ENCODE results near the gene C1QL4. TPM values are rescaled to one million over a fixed set of nuclear protein-coding genes. Genes with fewer than 3 reads are reported as not detected.
A peak's percentile ranks its signal among the peaks of the same experiment; 100 is the strongest.

C1QL4 gene
- total and polyA plus RNA-seq, 2 of the 8 experiments (the other 6 are each of a cell fraction or from before 2014, with no cell fraction given), result 0.28 to 0.63 TPM

DNA sequence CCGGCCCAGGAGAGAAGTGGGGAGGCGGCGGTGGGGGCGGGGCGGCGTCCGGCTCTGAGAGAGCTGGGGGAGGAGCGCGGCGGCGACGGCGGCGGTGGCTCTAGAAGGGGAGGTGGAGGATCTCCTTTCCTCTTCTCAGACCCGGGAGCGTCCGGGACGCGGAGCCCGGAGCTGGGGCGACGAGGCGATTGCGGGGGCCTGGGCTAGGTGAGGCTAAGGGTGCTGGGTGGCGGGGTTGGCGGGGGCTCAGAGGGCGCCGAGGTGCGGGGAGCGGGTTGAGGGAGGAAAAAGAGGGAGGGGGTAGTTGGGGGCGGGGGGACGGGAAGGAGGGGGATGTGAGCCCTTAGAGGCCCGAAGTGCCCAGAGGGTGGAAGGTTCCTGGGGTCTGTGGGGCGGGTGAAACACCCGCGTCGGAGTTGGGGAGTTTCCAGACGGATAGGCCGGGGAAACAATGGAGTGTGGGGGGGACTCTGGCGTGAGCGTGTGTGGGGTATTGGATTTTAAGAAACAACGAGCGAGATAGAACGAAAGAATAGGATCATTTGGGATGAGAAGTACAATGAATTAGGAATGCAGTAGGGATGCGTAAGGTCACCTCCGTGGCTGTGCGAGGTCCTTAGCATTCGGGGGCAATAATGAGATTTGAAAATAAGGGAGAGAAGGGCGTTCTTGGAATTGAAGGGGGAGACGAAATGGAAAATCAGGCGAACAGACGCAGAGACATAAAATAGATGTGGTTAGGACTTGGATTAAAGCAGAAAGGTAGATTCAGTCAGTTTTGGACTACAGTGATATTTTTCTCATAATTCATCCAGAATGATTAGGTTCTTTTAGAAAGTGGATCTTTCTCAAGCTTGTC is 30.6 kb upstream of the C1QL4 start, which contains the start of gene SPATS2:
Gene SPATS2 (plus strand): TSS at position 82 of the 859 bp plus-strand sequence. CDS start 93,551 bp downstream, outside the sequence.
- ChIA-PET POLR2A (ENCODE audit: partially characterized antibody) (interaction anchor here (0.6 to 1.8 kb wide), 31 partner anchors 8 to 461 kb away, joined by 3 to 8 read pairs (median 4); partner anchors contain the start of genes DNAJC22, KCNH3, MCRS1 and NCKAP5L), CTCF (ENCODE audit: partially characterized antibody) (interaction anchor here (0.8 to 26.7 kb wide), 15 partner anchors 10 to 215 kb away, joined by 3 to 538 read pairs (median 4); partner anchors contain the start of gene DNAJC22)
- Histone ChIP-seq H4K91ac (replicated peaks; ENCODE audit: insufficient read length, low read length) (peak within 1 kb of the TSS; percentile 91), H4K20me1 (replicated peaks in 1 of 2; ENCODE audit: control insufficient read depth in 1 of 2, insufficient read depth in 2 of 2, low read length in 2 of 2) (no peaks in the 10 kb centered on the region), H3K36me3 (ENCODE audit: control insufficient read depth in 2 of 4, insufficient read depth in 4 of 4, low read length in 3 of 4) (no peaks in the 10 kb centered on the region), H2BK5ac (ENCODE audit: low read depth, low read length) (peak within 1 kb of the TSS; percentile 89), H3K4me1 (replicated peaks in 1 of 4; ENCODE audit: control insufficient read depth in 3 of 4, insufficient read depth in 4 of 4, low read length in 3 of 4) (peaks cover 0 to 8% (median 2%) of the 10 kb centered on the region in 4 experiments; a peak in 3 of 7 replicates), H2BK12ac (ENCODE audit: low read depth, low read length) (peak within 1 kb of the TSS; percentile 75; the same call in 1 of the 2 replicates), H3K9ac (replicated peaks in 1 of 4; ENCODE audit: extremely low read depth in 1 of 4, low read depth in 3 of 4, low read length in 3 of 4) (peak within 1 kb of the TSS; percentile 80 to 95 (median 88)), H2AK5ac (ENCODE audit: low read depth, low read length) (no peak within 1 kb of the TSS), H3K4ac (replicated peaks; ENCODE audit: insufficient read length, low read depth, low read length) (no peak within 1 kb of the TSS), H3K27ac (ENCODE audit: low read depth, low read length) (peak within 1 kb of the TSS; percentile 90), H3K14ac (ENCODE audit: insufficient read length) (no peak within 1 kb of the TSS), H3K56ac (replicated peaks; ENCODE audit: insufficient read length, low read depth, low read length) (peak within 1 kb of the TSS; percentile 99), H3K23me2 (ENCODE audit: low read depth, low read length) (peaks cover 9% of the 10 kb centered on the region), H3K79me1 (ENCODE audit: low read depth, low read length) (no peaks in the 10 kb centered on the region), H2BK120ac (replicated peaks; ENCODE audit: low read depth, low read length) (peak within 1 kb of the TSS; percentile 70), H4K8ac (ENCODE audit: extremely low read depth, insufficient read depth, low read length) (peak within 1 kb of the TSS; percentile 98), H2BK20ac (ENCODE audit: low read length) (no peak within 1 kb of the TSS), H2BK15ac (ENCODE audit: low read length) (no peak within 1 kb of the TSS), H3K9me3 (ENCODE audit: insufficient read depth in 2 of 2, low read depth in 1 of 2, low read length in 1 of 2) (no peaks in the 10 kb centered on the region), H3K4me2 (ENCODE audit: insufficient read depth in 1 of 2, low read depth in 2 of 2, low read length in 2 of 2) (peak within 1 kb of the TSS; percentile 78 to 86), H4K5ac (ENCODE audit: insufficient read length, low read depth, low read length) (peak within 1 kb of the TSS; percentile 94), H3K23ac (ENCODE audit: insufficient read length) (no peak within 1 kb of the TSS), H2AFZ (ENCODE audit: low read length) (peak within 1 kb of the TSS; percentile 90; the same call in 1 of the 2 replicates), H3K27me3 (replicated peaks in 1 of 4; ENCODE audit: control insufficient read depth in 3 of 4, extremely low read depth in 1 of 4, insufficient read depth in 3 of 4, low read length in 3 of 4) (peaks cover 0 to 3% (median 0%) of the 10 kb centered on the region in 4 experiments; a peak in 3 of 7 replicates), H3K18ac (ENCODE audit: extremely low read depth, low read length) (peak within 1 kb of the TSS; percentile 83), H3K4me3 (ENCODE audit: extremely low read depth in 1 of 4, insufficient read depth in 2 of 4, low read depth in 3 of 4, low read length in 4 of 4) (peak within 1 kb of the TSS; percentile 80 to 95 (median 86)), H3K79me2 (ENCODE audit: control insufficient read depth in 1 of 2, insufficient read depth in 2 of 2, low read length in 2 of 2) (peaks cover 4 to 47% of the 10 kb centered on the region in 2 experiments)
- WGBS, 2 experiments (ENCODE audit: extremely low coverage in 1 of 2, insufficient coverage in 1 of 2, insufficient read length in 1 of 2, insufficient replicate concordance in 2 of 2, low coverage in 1 of 2, low lambda C conversion rate in 2 of 2, missing lambda C conversion rate in 1 of 2), result 1% methylated on average over 25 of the region's 52 CpGs; no CpG with 5 or more reads in 1 of the 2 experiments
- peak in 1 of 2 experiments; percentile 99 for DNase-seq (ENCODE audit: low read depth in 1 of 2, low spot score in 2 of 2)
- FAIRE-seq, result no peak
- TF ChIP-seq KDM1A (IDR thresholded peaks at IDR 0.05; ENCODE audit: borderline replicate concordance, low read length) (no peak), TBP (IDR thresholded peaks at IDR 0.05; ENCODE audit: low read depth, low read length) (no peak; the same call in 1 of the 2 replicates), GABPA (IDR thresholded peaks at IDR 0.05; ENCODE audit: borderline replicate concordance, insufficient read depth, low read length) (no peak), BRCA1 (IDR thresholded peaks at IDR 0.05; ENCODE audit: low read depth, low read length) (no peak), POLR2AphosphoS5 (IDR thresholded peaks at IDR 0.05; ENCODE audit: low read depth, low read length) (0 out of 2 replicates have a peak, but pooled peaks have one; percentile 32), ASH2L (IDR thresholded peaks at IDR 0.05; ENCODE audit: low read length) (peak; percentile 39), EP300 (IDR thresholded peaks at IDR 0.05; ENCODE audit: borderline replicate concordance in 1 of 2, low read depth in 2 of 2, low read length in 2 of 2) (peak in 1 of 2 experiments; percentile 67; a peak in 1 of 3 replicates), HDAC6 (IDR thresholded peaks at IDR 0.05; ENCODE audit: low read depth, low read length) (no peak), SIN3A (conservative IDR thresholded peaks at IDR 0.05 in 1 of 2, IDR thresholded peaks at IDR 0.05 in 1 of 2; ENCODE audit: low read depth in 1 of 2, low read length in 2 of 2) (no peak; a peak in 1 of 4 replicates), JUN (IDR thresholded peaks at IDR 0.05; ENCODE audit: low read depth, low read length) (no peak), POLR2A (IDR thresholded peaks at IDR 0.05; ENCODE audit: control extremely low read depth in 1 of 2, low read depth in 2 of 2, low read length in 2 of 2) (peak in 1 of 2 experiments; percentile 11; a peak in 2 of 3 replicates)

All from H1 (cell line).